GM12891 (cell line): ENCODE data around the gene ATP5PO.

ENCODE experiments used
- POLR2A ChIP-seq: IDR thresholded peaks from 2 replicates; pipeline ENCODE4 v1.6.1; 2011; ENCODE audit warnings: low read depth, low read length, control low read depth
- POLR2AphosphoS5 ChIP-seq: IDR thresholded peaks from 2 replicates; pipeline ENCODE4 v1.6.1; 2011; ENCODE audit warnings: low read depth, low read length, control low read depth
- POU2F2 ChIP-seq: IDR thresholded peaks from 2 replicates; pipeline ENCODE4 v1.6.1; 2011; ENCODE audit warnings: low read depth, mild to moderate bottlenecking, control low read depth, low read length, moderate library complexity

GRCh38 chr21:33942426-33942825 lies 26.8 kb upstream of the ATP5PO start:
- TF ChIP-seq POLR2A (no peak), POLR2AphosphoS5 (no peak), POU2F2 (no peak)
